IMR-90 (cell line): ENCODE data around the gene NRARP. TPM values are rescaled to one million over a fixed set of nuclear protein-coding genes. Genes with fewer than 3 reads are reported as not detected.

ENCODE experiments used
- ATAC-seq: fragments of 200-7000 bp; cut with Tn5 transposase; 2 replicates; pipeline ENCODE4 v1.9.1; 2020; ENCODE audit warnings: low read depth, mild to moderate bottlenecking, moderate library complexity
- BruUV-seq: library from RNA; stranded (reverse); fragments of 400-500 nt; replicated peaks from 2 replicates; lab custom pipeline; 2021; lab: Mats Ljungman, UMichigan
- CTCF ChIA-PET: fragments of 300-600 bp; formaldehyde crosslinking; extraction: SDS; loops from one replicate; lab custom pipeline; 2021; ENCODE audit warnings: antibody characterized with exemption; lab: Yijun Ruan, JAX
- POLR2A ChIA-PET: fragments of 300-600 bp; sonication (Branson Sonifier 250); formaldehyde crosslinking; loops from one replicate; lab custom pipeline; 2022; ENCODE audit warnings: antibody characterized with exemption; ENCODE audit not compliant: unreplicated experiment; lab: Charles Lee
- DNase-seq: peaks from one replicate; pipeline ENCODE4 v3.0.0; 2013
- H2AFZ ChIP-seq: replicated peaks from 2 replicates; pipeline ENCODE3; 2013; ENCODE audit warnings: low read length, mild to moderate bottlenecking; ENCODE audit not compliant: poor library complexity
- H2AK5ac ChIP-seq: 2 replicates; pipeline ENCODE4 v1.6.1; 2013; ENCODE audit warnings: low read depth, low read length, inconsistent platforms
- H2AK9ac ChIP-seq: replicated peaks from 2 replicates; pipeline ENCODE3; 2013; ENCODE audit warnings: mild to moderate bottlenecking, low read depth, low read length, moderate library complexity; ENCODE audit not compliant: poor library complexity
- H2BK120ac ChIP-seq: 2 replicates; pipeline ENCODE4 v1.6.1; 2013; ENCODE audit warnings: low read depth, low read length, inconsistent platforms
- H2BK15ac ChIP-seq: 3 replicates; pipeline ENCODE4 v1.6.1; 2013; ENCODE audit warnings: low read depth, low read length, inconsistent platforms
- H2BK20ac ChIP-seq: 2 replicates; pipeline ENCODE4 v1.6.1; 2013; ENCODE audit warnings: low read depth, mild to moderate bottlenecking, inconsistent platforms, low read length, moderate library complexity
- H2BK5ac ChIP-seq: 2 replicates; pipeline ENCODE4 v1.6.1; 2013; ENCODE audit warnings: mild to moderate bottlenecking, low read depth, low read length, inconsistent platforms; ENCODE audit not compliant: poor library complexity, severe bottlenecking
- H3K14ac ChIP-seq: replicated peaks from 2 replicates; pipeline ENCODE4 v1.6.1; 2013; ENCODE audit warnings: low read depth, low read length, inconsistent platforms
- H3K18ac ChIP-seq: 2 replicates; pipeline ENCODE4 v1.6.1; 2013; ENCODE audit warnings: low read depth, low read length, control low read depth
- H3K23ac ChIP-seq: 2 replicates; pipeline ENCODE4 v1.6.1; 2013; ENCODE audit warnings: low read depth, low read length, inconsistent platforms
- H3K27ac ChIP-seq: 2 replicates; pipeline ENCODE4 v1.5.1; 2013; ENCODE audit warnings: mild to moderate bottlenecking, control low read depth, low read length; ENCODE audit not compliant: insufficient read depth
- H3K27me3 ChIP-seq: 2 replicates; pipeline ENCODE4 v1.6.1; 2013; ENCODE audit warnings: low read length; ENCODE audit not compliant: control insufficient read depth, insufficient read depth
- H3K36me3 ChIP-seq: 2 replicates; pipeline ENCODE4 v1.6.1; 2013; ENCODE audit warnings: low read length, mixed read lengths; ENCODE audit not compliant: control insufficient read depth, insufficient read depth
- H3K4ac ChIP-seq: 2 replicates; pipeline ENCODE4 v1.6.1; 2013; ENCODE audit warnings: low read depth, low read length, inconsistent platforms
- H3K4me1 ChIP-seq: 2 replicates; pipeline ENCODE4 v1.6.1; 2013; ENCODE audit warnings: low read length, mixed read lengths; ENCODE audit not compliant: control insufficient read depth, insufficient read depth
- H3K4me2 ChIP-seq: 2 replicates; pipeline ENCODE4 v1.6.1; 2013; ENCODE audit warnings: low read depth, mild to moderate bottlenecking, control low read depth, low read length, moderate library complexity
- H3K4me3 ChIP-seq: 2 replicates; pipeline ENCODE4 v1.5.1; 2013; ENCODE audit warnings: low read depth, mild to moderate bottlenecking, control low read depth, low read length, moderate library complexity; ENCODE audit not compliant: insufficient read depth
- H3K56ac ChIP-seq: 2 replicates; pipeline ENCODE4 v1.6.1; 2013; ENCODE audit warnings: low read length, inconsistent platforms; ENCODE audit not compliant: insufficient read depth; ENCODE audit errors: extremely low read depth
- H3K79me1 ChIP-seq, 2 experiments: 2 replicates each; pipeline ENCODE4 v1.6.1; 2013; ENCODE audit warnings: low read length in 2 of 2, inconsistent platforms in 1 of 2, low read depth in 1 of 2
- H3K9ac ChIP-seq: 2 replicates; pipeline ENCODE4 v1.6.1; 2013; ENCODE audit warnings: low read depth, low read length, control low read depth
- H3K9me1 ChIP-seq: 2 replicates; pipeline ENCODE4 v1.6.1; 2013; ENCODE audit warnings: low read length, inconsistent platforms; ENCODE audit not compliant: insufficient read depth
- H3K9me3 ChIP-seq: 2 replicates; pipeline ENCODE4 v1.6.1; 2013; ENCODE audit warnings: low read length; ENCODE audit not compliant: control insufficient read depth, insufficient read depth
- H4K20me1 ChIP-seq: 2 replicates; pipeline ENCODE4 v1.6.1; 2013; ENCODE audit warnings: low read length, inconsistent platforms; ENCODE audit not compliant: insufficient read depth
- H4K5ac ChIP-seq: 2 replicates; pipeline ENCODE4 v1.6.1; 2013; ENCODE audit warnings: mild to moderate bottlenecking, low read depth, low read length, control low read depth
- H4K8ac ChIP-seq, 2 experiments: 2 replicates each; pipeline ENCODE4 v1.6.1; 2013; ENCODE audit warnings: low read depth in 2 of 2, low read length in 2 of 2, control low read depth in 1 of 2, inconsistent platforms in 1 of 2
- H4K91ac ChIP-seq: 2 replicates; pipeline ENCODE4 v1.6.1; 2013; ENCODE audit warnings: low read depth, low read length, inconsistent platforms; ENCODE audit not compliant: insufficient read depth
- BHLHE40 ChIP-seq: fragments of 150-350 bp; IDR thresholded peaks from 2 replicates; pipeline ENCODE4 v1.6.1; 2016; ENCODE audit warnings: mild to moderate bottlenecking, low read depth, low read length
- CEBPB ChIP-seq: IDR thresholded peaks from 2 replicates; pipeline ENCODE4 v1.6.1; 2012; ENCODE audit warnings: low read depth, low read length, improper control_type of control experiment
- CHD1 ChIP-seq: IDR thresholded peaks from 2 replicates; pipeline ENCODE4 v1.6.1; 2012; ENCODE audit warnings: low read depth, low read length, improper control_type of control experiment
- FOS ChIP-seq: fragments of 150-350 bp; IDR thresholded peaks from 2 replicates; pipeline ENCODE4 v1.6.1; 2016; ENCODE audit warnings: low read depth, low read length
- MAFK ChIP-seq: IDR thresholded peaks from 2 replicates; pipeline ENCODE4 v1.6.1; 2012; ENCODE audit warnings: low read depth, low read length, improper control_type of control experiment
- MAZ ChIP-seq: IDR thresholded peaks from 2 replicates; pipeline ENCODE4 v1.6.1; 2012; ENCODE audit warnings: low read depth, mild to moderate bottlenecking, low read length, improper control_type of control experiment, moderate library complexity, borderline replicate concordance
- MXI1 ChIP-seq: IDR thresholded peaks from 2 replicates; pipeline ENCODE4 v1.6.1; 2012; ENCODE audit warnings: low read depth, mild to moderate bottlenecking, low read length, moderate library complexity, borderline replicate concordance
- NFE2L2 ChIP-seq: fragments of 150-350 bp; IDR thresholded peaks from 2 replicates; pipeline ENCODE4 v1.6.1; 2016; ENCODE audit warnings: low read depth, mild to moderate bottlenecking, low read length
- POLR2A ChIP-seq: IDR thresholded peaks from 2 replicates; pipeline ENCODE4 v1.6.1; 2012; ENCODE audit warnings: mild to moderate bottlenecking, low read depth, low read length
- RAD21 ChIP-seq: IDR thresholded peaks from 2 replicates; pipeline ENCODE4 v1.6.1; 2012; ENCODE audit warnings: low read length, improper control_type of control experiment
- RCOR1 ChIP-seq: IDR thresholded peaks from 2 replicates; pipeline ENCODE4 v1.6.1; 2012; ENCODE audit warnings: mild to moderate bottlenecking, low read length, improper control_type of control experiment; ENCODE audit not compliant: insufficient replicate concordance
- RFX5 ChIP-seq: IDR thresholded peaks from 2 replicates; pipeline ENCODE4 v1.8.0; 2012; ENCODE audit warnings: low read depth, mild to moderate bottlenecking, low read length, moderate library complexity
- SMC3 ChIP-seq: fragments of 150-350 bp; IDR thresholded peaks from 2 replicates; pipeline ENCODE4 v1.6.1; 2016; ENCODE audit warnings: low read depth, mild to moderate bottlenecking, antibody characterized with exemption, low read length, moderate library complexity
- WGBS, 2 experiments: methylation state at CpG; one replicate each; pipeline versions ENCODE4 v1.1.5 to v1.1.7; 2013; ENCODE audit warnings: missing lambda C conversion rate in 2 of 2; ENCODE audit not compliant: insufficient read length in 1 of 2; ENCODE audit errors: extremely low coverage in 2 of 2; 5-methylcytosine and 5-hydroxymethylcytosine counted together
- dilution Hi-C: fragments of 300-500 bp; cut with HindIII; formaldehyde crosslinking; loops from one replicate; pipeline ENCODE4 v1.14.3; 2018; ENCODE audit warnings: low sequenced_read_pairs; ENCODE audit not compliant: unreplicated experiment
- in situ Hi-C: fragments of 300-500 bp; cut with MboI; formaldehyde crosslinking; loops from 3 replicates; pipeline ENCODE4 v1.14.3; 2019; ENCODE audit warnings: low sequenced_read_pairs, inconsistent platforms, mixed read lengths
- intact Hi-C: fragments of 100-400 bp; cut with micrococcal nuclease; formaldehyde crosslinking; loops from 2 replicates; pipeline ENCODE4 v1.10.0; 2022
- polyA plus RNA-seq, 3 experiments: library from polyadenylated mRNA; depleted of rRNA; stranded (reverse); fragments of >200 nt; gene quantifications; 2 replicates each; pipeline ENCODE4 v1.2.3, GENCODE V29; 2012; ENCODE audit warnings: low replicate concordance in 1 of 3
- total RNA-seq: library from RNA; depleted of rRNA; stranded (reverse); fragments of >200 nt; gene quantifications from 2 replicates; pipeline ENCODE4 v1.2.3, GENCODE V29; 2012
- TF ChIP-seq, protein P1 (sequence below): conservative IDR thresholded peaks from 2 replicates; pipeline ENCODE4 v1.5.1; 2012; ENCODE audit warnings: mild to moderate bottlenecking, low read depth, low read length, improper control_type of control experiment
- TF ChIP-seq, protein P2 (sequence below): fragments of 150-350 bp; IDR thresholded peaks from 2 replicates; pipeline ENCODE4 v1.6.1; 2017; ENCODE audit warnings: mild to moderate bottlenecking, antibody characterized with exemption, low read length, low read depth
- TF ChIP-seq, protein P3 (sequence below): fragments of 150-350 bp; IDR thresholded peaks from 2 replicates; pipeline ENCODE4 v1.6.1; 2016; ENCODE audit warnings: low read depth, mild to moderate bottlenecking, low read length, moderate library complexity, borderline replicate concordance

Gene NRARP
- total and polyA plus RNA-seq, 2 of the 4 experiments (the other 2 are of a cell fraction), result 0.15 TPM; not detected in 1

DNA sequence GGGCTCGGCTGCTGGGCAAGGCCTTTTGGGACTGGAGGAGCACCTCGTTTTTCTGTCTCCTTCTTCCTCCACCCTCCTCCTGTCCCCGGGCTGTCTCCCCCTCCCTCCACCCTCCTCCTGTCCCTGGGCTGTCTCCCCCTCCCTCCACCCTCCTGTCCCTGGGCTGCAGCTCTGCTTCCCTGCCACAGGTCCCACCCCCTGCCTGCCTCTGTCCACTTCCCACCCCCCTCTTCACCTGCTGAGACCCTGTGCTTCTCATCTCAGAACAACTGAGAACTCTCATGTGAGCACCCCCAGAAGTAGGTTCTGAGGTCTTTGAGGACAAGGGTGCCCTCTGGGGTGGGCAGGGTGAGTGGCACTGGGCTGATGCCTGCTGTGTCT, 30.4 kb downstream of the NRARP start:
- TF ChIP-seq CHD1 (no peak), NFE2L2 (no peak), SMC3 (no peak), RAD21 (no peak), MAZ (no peak), FOS (no peak), POLR2A (no peak), MXI1 (no peak), BHLHE40 (no peak), CEBPB (no peak), MAFK (no peak), RCOR1 (no peak), RFX5 (no peak)
- TF ChIP-seq, protein P1, sequence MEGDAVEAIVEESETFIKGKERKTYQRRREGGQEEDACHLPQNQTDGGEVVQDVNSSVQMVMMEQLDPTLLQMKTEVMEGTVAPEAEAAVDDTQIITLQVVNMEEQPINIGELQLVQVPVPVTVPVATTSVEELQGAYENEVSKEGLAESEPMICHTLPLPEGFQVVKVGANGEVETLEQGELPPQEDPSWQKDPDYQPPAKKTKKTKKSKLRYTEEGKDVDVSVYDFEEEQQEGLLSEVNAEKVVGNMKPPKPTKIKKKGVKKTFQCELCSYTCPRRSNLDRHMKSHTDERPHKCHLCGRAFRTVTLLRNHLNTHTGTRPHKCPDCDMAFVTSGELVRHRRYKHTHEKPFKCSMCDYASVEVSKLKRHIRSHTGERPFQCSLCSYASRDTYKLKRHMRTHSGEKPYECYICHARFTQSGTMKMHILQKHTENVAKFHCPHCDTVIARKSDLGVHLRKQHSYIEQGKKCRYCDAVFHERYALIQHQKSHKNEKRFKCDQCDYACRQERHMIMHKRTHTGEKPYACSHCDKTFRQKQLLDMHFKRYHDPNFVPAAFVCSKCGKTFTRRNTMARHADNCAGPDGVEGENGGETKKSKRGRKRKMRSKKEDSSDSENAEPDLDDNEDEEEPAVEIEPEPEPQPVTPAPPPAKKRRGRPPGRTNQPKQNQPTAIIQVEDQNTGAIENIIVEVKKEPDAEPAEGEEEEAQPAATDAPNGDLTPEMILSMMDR, result no peak
- TF ChIP-seq, protein P2, sequence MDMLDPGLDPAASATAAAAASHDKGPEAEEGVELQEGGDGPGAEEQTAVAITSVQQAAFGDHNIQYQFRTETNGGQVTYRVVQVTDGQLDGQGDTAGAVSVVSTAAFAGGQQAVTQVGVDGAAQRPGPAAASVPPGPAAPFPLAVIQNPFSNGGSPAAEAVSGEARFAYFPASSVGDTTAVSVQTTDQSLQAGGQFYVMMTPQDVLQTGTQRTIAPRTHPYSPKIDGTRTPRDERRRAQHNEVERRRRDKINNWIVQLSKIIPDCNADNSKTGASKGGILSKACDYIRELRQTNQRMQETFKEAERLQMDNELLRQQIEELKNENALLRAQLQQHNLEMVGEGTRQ, result no peak
- TF ChIP-seq, protein P3, sequence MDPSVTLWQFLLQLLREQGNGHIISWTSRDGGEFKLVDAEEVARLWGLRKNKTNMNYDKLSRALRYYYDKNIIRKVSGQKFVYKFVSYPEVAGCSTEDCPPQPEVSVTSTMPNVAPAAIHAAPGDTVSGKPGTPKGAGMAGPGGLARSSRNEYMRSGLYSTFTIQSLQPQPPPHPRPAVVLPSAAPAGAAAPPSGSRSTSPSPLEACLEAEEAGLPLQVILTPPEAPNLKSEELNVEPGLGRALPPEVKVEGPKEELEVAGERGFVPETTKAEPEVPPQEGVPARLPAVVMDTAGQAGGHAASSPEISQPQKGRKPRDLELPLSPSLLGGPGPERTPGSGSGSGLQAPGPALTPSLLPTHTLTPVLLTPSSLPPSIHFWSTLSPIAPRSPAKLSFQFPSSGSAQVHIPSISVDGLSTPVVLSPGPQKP, result no peak
- no peak overlapping the region for H3K56ac ChIP-seq
- no peak overlapping the region for H3K14ac ChIP-seq
- H3K18ac ChIP-seq, result no peak overlapping the region
- no peak overlapping the region for H3K4ac ChIP-seq
- no peak overlapping the region for H4K8ac ChIP-seq
- no peak overlapping the region for H2BK5ac ChIP-seq
- WGBS, 2 experiments, result 30% methylated on average over 2 of the region's 3 CpGs; no CpG with 5 or more reads in 1 of the 2 experiments
- H4K5ac ChIP-seq, result no peak overlapping the region
- no peak overlapping the region for H3K4me2 ChIP-seq
- no peak overlapping the region for H2AK5ac ChIP-seq
- peak overlapping the region; percentile 42 for H2AK9ac ChIP-seq
- H4K91ac ChIP-seq, result no peak overlapping the region
- H3K23ac ChIP-seq, result no peak overlapping the region
- H3K9me1 ChIP-seq, result peaks cover 14% of the 10 kb centered on the region
- dilution Hi-C loops, result no loop called here
- DNase-seq (no peak), ATAC-seq (no peak)
- H2BK20ac ChIP-seq, result no peak overlapping the region
- peaks cover 29% of the 10 kb centered on the region for H4K20me1 ChIP-seq
- H3K27me3 ChIP-seq, result no peaks in the 10 kb centered on the region
- ChIA-PET POLR2A (no interaction called here), CTCF (no interaction called here)
- intact Hi-C loops, result no loop called here
- BruUV-seq, result no TSS peak
- H3K36me3 ChIP-seq, result peaks cover 46% of the 10 kb centered on the region
- H3K9me3 ChIP-seq, result no peaks in the 10 kb centered on the region
- in situ Hi-C loops, result no loop called here
- H2BK120ac ChIP-seq, result no peak overlapping the region
- no peak overlapping the region for H3K9ac ChIP-seq
- H2BK15ac ChIP-seq, result no peak overlapping the region
- peaks cover 13 to 72% of the 10 kb centered on the region in 2 experiments for H3K79me1 ChIP-seq
- H3K4me1 ChIP-seq, result peaks cover 15% of the 10 kb centered on the region
- H3K4me3 ChIP-seq, result no peak overlapping the region
- no peak overlapping the region for H3K27ac ChIP-seq
- no peak overlapping the region for H2AFZ ChIP-seq
